ENCODE data around the gene PLA2G2A. TPM values are rescaled to one million over a fixed set of nuclear protein-coding genes. Genes with fewer than 3 reads are reported as not detected.

The PLA2G2A gene
- total and polyA plus RNA-seq, 10 of the 15 experiments (the other 5 are each of a cell fraction or from before 2014, with no cell fraction given): 0.36 TPM; not detected in 9

DNA sequence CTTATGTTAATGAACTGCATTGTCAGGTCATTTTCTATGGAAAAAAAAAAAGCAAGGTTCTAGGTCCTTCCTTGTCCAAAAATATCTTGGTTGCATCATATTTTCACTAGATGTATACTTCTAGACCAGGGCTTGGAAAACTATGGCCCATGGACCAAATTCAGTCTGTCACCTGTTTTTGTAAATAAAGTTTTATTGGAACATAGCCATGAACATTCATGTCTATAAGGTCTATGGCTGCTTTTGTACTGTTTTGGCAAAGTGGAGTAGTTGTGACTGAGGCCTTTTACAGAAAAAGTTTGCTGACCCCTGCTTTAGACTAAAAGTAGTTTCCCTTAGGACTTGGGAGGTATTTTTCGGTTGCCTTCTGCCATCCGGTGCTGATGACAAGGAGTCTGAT is 36.8 kb downstream of the PLA2G2A start:
- Histone ChIP-seq H3K27me3 (replicated peaks in 1 of 2; ENCODE audit: control insufficient read depth in 2 of 2, insufficient read depth in 2 of 2, low read length in 1 of 2) (no peaks in the 10 kb centered on the region), H3K9ac (ENCODE audit: control insufficient read depth, insufficient read depth, low read length) (no peak overlapping the region), H3K4me2 (ENCODE audit: control insufficient read depth, insufficient read depth) (no peak overlapping the region), H4K20me1 (ENCODE audit: control insufficient read depth, insufficient read depth) (no peaks in the 10 kb centered on the region), H3K36me3 (ENCODE audit: control insufficient read depth in 2 of 2, insufficient read depth in 2 of 2, low read length in 1 of 2) (no peaks in the 10 kb centered on the region), H2AFZ (ENCODE audit: control insufficient read depth, low read depth, low read length) (no peak overlapping the region), H3K4me3 (no peak overlapping the region), H3K79me2 (ENCODE audit: control insufficient read depth, insufficient read depth, low read length) (no peaks in the 10 kb centered on the region), H3K9me3 (replicated peaks; ENCODE audit: control insufficient read depth, insufficient read depth, low read length) (no peaks in the 10 kb centered on the region), H3K4me1 (ENCODE audit: control insufficient read depth, insufficient read depth, low read length) (no peaks in the 10 kb centered on the region), H3K27ac (ENCODE audit: control insufficient read depth, insufficient read depth) (no peak overlapping the region)
- TF ChIP-seq, protein P1, sequence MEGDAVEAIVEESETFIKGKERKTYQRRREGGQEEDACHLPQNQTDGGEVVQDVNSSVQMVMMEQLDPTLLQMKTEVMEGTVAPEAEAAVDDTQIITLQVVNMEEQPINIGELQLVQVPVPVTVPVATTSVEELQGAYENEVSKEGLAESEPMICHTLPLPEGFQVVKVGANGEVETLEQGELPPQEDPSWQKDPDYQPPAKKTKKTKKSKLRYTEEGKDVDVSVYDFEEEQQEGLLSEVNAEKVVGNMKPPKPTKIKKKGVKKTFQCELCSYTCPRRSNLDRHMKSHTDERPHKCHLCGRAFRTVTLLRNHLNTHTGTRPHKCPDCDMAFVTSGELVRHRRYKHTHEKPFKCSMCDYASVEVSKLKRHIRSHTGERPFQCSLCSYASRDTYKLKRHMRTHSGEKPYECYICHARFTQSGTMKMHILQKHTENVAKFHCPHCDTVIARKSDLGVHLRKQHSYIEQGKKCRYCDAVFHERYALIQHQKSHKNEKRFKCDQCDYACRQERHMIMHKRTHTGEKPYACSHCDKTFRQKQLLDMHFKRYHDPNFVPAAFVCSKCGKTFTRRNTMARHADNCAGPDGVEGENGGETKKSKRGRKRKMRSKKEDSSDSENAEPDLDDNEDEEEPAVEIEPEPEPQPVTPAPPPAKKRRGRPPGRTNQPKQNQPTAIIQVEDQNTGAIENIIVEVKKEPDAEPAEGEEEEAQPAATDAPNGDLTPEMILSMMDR (IDR thresholded peaks at IDR 0.05 in 2 of 3, conservative IDR thresholded peaks at IDR 0.05 in 1 of 3; ENCODE audit: control insufficient read depth in 2 of 3, extremely low read depth in 1 of 3, insufficient read depth in 1 of 3, low read depth in 3 of 3, low read length in 3 of 3): no peak
- TF ChIP-seq CBFB (IDR thresholded peaks at IDR 0.05; ENCODE audit: low read depth) (no peak), WRNIP1 (IDR thresholded peaks at IDR 0.05; ENCODE audit: borderline replicate concordance, low read depth, low read length) (no peak)
- TF ChIP-seq, protein P2, sequence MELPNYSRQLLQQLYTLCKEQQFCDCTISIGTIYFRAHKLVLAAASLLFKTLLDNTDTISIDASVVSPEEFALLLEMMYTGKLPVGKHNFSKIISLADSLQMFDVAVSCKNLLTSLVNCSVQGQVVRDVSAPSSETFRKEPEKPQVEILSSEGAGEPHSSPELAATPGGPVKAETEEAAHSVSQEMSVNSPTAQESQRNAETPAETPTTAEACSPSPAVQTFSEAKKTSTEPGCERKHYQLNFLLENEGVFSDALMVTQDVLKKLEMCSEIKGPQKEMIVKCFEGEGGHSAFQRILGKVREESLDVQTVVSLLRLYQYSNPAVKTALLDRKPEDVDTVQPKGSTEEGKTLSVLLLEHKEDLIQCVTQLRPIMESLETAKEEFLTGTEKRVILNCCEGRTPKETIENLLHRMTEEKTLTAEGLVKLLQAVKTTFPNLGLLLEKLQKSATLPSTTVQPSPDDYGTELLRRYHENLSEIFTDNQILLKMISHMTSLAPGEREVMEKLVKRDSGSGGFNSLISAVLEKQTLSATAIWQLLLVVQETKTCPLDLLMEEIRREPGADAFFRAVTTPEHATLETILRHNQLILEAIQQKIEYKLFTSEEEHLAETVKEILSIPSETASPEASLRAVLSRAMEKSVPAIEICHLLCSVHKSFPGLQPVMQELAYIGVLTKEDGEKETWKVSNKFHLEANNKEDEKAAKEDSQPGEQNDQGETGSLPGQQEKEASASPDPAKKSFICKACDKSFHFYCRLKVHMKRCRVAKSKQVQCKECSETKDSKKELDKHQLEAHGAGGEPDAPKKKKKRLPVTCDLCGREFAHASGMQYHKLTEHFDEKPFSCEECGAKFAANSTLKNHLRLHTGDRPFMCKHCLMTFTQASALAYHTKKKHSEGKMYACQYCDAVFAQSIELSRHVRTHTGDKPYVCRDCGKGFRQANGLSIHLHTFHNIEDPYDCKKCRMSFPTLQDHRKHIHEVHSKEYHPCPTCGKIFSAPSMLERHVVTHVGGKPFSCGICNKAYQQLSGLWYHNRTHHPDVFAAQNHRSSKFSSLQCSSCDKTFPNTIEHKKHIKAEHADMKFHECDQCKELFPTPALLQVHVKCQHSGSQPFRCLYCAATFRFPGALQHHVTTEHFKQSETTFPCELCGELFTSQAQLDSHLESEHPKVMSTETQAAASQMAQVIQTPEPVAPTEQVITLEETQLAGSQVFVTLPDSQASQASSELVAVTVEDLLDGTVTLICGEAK (IDR thresholded peaks at IDR 0.05; ENCODE audit: borderline replicate concordance): peak; percentile 36; the same call in 1 of the 2 replicates
- RAD21 ChIA-PET (ENCODE audit: unreplicated experiment): no interaction called here
- POLR2A ChIA-PET: no interaction called here
- intact Hi-C loops (cut with micrococcal nuclease; ENCODE audit: unreplicated experiment): no loop called here
- SMC1A ChIA-PET (ENCODE audit: uncharacterized antibody, unreplicated experiment): no interaction called here
- no peak for DNase-seq (ENCODE audit: low read depth, low spot score)
- in situ Hi-C loops (cut with MboI): no loop called here
- no peak for ATAC-seq
- no TSS peak for BruUV-seq (replicated peaks)
- CTCF ChIA-PET: no interaction called here
- no peak for FAIRE-seq
- 67% methylated on average over 2 of the region's 2 CpGs for WGBS (ENCODE audit: insufficient coverage, insufficient replicate concordance, low lambda C conversion rate, missing lambda C conversion rate)

Data from GM12878 (cell line).